Right renal pelvis (tissue), 4 donors: Measurements from ENCODE around the gene SV2B. TPM values are rescaled to one million over a fixed set of nuclear protein-coding genes. Genes with fewer than 3 reads are reported as not detected.

Source experiments
- DNase-seq, 4 donors: peaks; one replicate each; pipeline ENCODE4 v3.0.0-alpha.2; 2013; ENCODE audit warnings: low read depth in 4 of 4, low spot score in 3 of 4, missing footprints in 1 of 4
- polyA plus RNA-seq, 4 donors: library from polyadenylated mRNA; unstranded; fragments of 120-200 nt; gene quantifications; one replicate each; pipeline ENCODE4 v1.2.1, GENCODE V29; 2013; ENCODE audit not compliant: insufficient read length in 4 of 4

Gene SV2B
- polyA plus RNA-seq, 4 donors = 0.75 to 1.1 (median 0.83) TPM

DNA sequence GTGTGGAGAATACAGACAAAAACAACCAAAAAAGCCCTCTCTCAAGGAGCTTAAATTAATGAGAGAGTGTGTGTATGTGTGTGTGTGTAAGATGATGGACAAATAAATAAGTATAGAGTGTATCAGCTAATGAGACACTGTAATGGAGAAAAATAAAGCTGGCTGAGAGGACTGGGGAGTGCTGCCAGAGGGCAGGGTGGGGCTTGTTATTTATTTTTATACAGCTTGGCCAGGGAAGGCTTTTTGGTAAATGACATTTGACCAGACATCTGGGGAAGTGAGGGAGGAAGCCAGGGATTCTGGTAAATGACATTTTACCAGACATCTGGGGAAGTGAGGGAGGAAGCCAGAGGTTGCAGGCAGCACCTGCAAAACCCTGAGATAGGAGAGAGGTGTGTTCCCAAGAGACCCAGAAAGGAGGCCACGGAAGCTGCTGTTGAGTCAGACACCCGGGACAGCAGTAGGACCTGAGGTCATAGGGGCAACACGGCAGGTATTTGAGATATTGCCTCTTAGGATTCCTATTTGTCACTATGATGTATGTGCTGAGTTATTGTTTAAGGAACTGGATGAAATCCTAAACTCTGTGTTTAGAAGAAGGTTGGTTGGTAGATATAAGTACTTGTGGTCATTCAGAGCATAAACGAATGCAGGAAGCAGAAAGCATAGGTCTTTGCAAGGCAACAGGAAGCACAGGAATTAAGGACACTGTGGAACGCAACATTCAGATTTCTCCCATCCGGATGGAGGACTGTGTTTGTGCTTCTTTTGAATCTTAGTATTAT is 2.7 kb downstream of the SV2B start:
- no peak for DNase-seq

DNA sequence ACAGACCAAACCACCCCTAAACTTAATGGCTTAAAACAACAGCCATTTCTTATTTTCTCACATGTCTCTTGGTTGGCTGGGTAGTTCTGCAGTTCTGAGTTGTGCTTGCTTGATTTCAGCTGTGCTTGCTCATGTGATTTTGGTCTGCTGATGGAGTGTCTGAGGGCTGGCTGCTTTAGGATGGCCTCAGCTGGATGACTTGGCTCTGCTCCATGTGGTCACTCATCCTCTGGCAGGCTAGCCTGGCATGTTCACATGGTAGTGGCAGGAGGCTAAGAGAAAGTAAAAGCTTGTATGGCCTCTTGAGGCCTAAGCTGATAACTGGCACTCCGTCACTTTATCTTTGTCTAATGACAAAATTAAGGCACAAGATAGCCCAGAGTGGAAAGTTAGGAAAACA is 4.1 kb downstream of the SV2B start:
- no peak for DNase-seq

DNA sequence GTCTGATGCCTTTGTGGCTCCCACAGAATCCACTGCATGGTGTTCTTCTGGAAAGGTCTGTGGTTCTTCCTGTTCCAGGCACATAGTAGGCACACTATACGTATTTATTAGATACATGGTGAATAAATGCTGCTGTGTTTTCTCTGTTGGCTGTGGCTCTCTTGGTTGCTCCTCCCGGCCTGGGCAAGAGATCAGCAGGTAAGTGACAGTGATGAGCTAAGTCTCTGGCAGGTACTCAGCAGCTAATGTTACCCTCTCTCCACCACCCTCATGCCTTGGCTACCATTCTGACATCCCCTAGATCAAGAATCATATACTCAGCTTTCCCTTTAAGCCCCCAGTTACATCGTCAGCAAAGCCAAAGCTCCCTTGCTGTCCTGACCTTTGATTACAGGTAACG is 8.4 kb downstream of the SV2B start:
- no peak for DNase-seq

DNA sequence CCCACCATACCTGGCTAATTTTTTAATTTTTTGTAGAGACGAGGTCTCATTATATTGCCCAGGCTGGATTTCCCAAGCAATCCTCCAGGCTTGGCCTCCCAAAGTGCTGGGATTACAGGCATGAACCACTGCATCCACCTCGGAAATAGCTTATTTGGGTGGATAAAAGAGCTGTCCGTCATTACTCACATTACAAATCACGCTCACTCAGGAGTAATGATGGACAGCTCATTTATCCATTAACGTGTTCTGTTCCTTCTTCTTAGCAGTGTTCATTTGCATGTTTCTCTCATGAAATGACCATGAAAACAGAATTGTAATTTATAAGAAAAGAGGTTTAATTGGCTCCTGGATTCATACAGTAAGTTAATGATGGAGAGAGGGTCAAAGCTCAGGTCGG is 9.8 kb downstream of the SV2B start:
- no peak for DNase-seq

DNA sequence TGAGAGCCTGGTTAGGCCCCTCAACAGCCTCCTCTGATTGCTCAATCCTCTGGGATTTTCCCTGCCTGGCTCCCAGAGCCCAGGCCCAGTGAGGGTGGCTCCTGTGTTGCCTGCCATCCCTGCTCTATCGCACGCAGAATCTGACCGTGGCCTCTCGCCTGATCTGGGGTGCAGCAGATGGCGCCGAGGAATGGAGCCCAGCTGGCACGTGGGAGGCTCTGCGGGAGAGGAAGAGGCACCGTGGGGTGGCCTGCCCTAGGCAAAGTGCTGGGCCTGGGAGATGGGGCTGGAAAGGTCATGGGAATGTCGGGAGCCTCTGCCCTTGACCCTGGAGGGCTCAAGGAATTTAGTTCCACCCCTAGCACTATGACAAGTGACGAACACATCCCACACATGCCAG is 10.3 kb downstream of the SV2B start:
- DNase-seq = no peak

DNA sequence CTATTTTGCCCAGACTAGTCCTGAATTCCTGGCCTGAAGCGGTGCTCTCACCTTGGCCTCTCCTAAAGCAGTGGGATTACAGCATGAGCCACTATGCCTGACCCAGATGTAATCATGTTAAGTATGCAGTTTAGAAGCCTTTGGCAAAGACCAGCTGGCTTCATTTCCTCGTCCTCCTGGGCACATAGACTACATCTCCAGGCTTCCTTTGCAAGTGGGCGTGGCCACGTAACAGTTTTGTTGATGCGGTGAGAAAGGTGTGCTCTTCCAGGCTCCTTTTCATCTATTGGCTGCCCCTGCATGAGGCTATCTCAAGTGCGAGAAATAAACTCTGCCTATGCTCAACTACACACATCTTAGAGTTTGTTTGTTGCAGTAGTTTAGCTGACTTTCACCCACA is 13.0 kb downstream of the SV2B start:
- DNase-seq = no peak

DNA sequence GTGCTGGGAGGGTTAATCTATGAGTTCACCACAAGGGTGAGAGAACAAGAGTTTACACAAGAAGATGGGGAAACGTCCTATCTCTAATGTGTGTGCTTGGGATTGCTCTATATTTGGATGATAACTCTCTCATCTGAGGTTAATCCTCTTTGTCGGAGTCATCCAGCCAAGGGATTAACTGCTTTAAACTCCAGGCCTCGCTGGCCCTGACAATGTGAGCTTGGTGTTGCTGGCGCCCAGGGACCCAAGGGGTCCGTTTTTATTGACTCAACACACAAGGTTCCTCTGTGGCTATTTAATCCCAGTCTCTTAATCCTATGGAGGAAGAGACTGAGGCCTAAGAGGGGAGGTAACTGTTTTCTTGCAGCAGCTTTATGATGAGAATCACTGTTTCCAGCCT is 14.2 kb downstream of the SV2B start:
- no peak for DNase-seq

DNA sequence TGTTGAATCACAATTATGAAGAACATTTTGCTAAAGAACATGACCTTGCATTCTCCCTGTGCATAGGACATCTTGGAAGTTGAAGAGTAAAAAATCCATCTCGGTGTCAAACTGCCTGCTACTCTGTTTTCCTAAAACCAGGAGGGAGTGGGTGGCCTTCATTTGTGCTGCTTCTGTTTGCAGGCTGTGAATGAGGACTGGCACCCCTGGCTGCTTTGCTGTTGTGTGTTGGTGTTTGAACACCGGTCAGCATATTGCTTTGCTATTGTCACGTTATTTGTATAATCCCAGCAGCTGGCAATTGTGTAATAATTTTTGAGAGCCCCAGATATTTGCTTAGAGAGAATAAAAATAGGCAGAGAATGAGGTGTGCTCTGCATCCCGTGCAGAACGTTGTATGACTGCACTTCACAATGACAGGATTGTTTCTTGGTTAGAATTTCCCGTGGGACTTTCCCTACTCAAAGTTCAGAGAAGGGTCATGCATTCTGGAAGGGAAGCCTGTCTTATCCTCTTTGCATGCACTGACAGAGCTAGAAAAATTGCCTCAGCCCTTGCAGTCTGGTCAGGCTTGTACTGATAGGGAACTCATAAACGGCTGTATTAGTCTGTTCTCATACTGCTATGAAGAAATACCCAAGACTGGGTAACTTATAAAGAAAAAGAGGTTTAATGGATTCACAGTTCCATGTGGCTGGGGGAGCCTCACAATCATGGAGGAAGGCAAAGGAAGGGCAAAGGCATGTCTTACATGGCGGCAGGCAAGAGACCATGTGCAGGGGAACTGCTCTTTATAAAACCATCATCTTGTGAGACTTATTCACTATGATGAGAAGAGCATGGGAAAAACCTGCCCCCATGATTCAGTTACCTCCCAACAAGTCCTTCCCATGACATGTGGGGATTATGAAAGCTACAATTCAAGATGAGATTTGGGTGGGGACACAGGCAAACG is 16.3 kb downstream of the SV2B start:
- DNase-seq = no peak

DNA sequence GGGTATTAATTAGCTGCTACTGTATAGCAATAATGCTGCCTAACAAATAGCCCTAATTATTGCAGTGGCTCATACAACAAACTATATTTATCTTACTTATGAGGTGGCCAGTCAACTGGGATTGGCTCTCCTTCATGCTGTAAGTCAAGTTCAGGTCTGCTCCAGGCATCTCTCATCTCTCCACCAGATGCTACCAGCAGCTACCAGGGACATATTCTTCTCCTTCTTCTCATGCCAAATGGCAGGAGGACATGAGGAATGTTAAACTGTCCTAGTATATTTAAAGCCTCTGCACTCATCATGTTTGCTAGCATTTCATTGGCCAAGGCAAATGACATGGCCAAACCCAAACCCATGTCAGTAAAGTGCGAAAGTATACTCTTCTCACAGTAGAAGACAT is 17.3 kb downstream of the SV2B start:
- no peak for DNase-seq

DNA sequence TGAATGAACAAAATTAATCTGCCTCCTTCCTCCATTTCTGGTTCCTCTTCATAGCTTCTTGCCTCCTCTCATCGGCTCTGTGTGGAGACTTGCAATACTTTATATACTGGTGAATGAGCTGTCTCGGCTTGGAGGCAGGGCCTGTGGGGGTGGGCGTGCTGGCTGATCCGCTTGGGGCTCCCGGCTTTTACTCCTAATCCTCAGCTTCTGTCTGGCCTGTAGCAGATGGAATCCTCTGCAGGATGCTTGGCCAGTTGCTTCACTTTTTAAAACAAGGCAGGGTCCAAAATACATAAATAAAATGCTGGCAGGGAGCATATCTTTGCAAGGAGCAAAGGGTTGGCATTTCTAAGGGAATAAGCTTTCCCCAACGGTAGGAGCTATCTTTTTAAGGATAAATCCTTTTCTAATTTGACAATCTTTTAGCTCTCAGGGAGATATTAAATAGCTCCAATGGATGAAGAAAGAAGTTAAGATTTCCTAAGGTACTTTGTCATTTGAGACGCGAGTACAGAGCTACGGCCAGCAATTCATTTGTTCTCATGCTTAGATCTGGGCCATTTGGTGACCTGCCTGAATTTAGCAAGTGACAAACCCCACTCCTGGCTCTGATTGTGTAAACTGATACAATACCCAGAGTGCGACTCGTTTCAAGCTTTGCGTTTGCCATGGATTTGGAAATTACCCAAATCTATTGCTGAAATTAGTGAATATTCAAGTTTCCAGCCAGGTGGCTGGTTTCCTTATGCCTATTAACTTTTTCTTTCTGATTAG is 18.9 kb downstream of the SV2B start:
- DNase-seq = no peak

DNA sequence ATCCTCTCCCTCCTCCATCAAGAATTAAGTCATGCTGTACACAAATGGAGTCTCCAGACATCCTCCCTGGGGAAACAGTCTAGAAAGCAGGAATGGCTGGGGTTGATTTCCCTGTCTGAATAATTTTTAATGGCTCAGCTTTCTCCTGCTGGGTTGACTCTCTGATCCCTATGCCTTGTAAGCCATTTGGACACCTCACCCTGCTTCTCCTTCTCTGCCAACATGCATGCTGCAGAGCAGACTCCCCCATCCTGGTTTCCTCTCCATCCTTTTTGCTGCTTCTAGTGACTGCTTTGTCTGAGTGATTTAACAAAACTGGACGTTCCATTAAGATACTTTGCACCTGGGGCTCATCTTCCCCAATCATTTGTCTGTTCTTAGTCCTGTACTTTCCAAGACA is 22.2 kb downstream of the SV2B start:
- DNase-seq = no peak

DNA sequence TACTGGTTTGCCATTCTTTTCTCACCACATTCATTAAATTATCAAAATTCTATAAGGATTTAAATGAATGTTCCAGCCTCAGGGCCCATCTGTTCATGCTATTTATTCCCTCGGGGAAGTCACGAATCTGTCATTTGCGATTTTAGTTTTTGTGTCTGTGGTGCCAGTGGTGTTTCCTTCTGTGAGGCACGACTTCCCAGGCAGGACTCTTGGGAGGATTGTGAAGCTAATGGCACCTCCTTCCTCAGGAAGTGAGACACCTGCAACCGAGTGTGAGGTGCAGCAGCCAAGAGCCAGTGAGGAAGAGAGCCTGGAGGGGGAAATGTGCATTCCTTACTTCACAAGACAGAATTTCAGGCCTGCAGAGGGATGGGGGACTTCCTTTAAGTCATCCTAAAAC is 24.1 kb downstream of the SV2B start:
- DNase-seq = no peak

DNA sequence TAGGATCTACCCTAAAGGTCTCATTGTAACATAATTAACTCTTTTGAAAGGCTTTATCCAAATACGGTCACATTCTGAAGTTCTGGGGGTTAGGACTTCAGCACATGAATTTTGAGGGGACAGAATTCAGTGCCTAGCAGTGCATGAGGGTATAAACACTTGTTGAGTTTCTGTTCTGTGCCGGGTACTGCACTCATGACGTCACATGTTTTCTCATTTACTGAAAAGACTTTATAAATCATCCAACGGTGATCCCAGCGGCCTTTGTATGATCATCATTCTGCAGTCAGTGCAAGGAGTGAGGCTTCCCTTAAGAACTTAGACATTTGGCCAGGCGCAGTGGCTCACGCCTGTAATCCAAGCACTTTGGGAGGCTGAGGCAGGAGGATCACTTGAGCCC is 25.1 kb downstream of the SV2B start:
- DNase-seq = no peak

DNA sequence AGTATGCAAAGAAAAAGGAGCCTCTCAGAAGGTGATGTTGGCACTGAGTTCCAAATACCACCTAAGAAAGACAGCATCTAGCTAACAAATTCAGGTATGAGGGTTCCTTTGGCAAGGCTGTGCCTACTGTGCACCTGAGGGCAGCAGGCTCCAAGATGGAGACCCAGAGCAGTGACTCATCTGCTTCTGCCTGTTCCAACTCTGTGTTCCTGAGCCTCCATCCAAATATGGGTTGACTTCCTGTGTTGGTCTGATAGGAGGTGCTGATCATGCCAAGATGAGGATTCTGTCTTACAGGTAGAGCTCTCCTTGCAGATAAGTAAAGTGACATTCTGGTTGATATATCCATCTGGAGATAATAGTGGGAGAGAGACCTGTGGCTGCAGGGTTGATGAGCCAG is 26.0 kb downstream of the SV2B start:
- DNase-seq = no peak

DNA sequence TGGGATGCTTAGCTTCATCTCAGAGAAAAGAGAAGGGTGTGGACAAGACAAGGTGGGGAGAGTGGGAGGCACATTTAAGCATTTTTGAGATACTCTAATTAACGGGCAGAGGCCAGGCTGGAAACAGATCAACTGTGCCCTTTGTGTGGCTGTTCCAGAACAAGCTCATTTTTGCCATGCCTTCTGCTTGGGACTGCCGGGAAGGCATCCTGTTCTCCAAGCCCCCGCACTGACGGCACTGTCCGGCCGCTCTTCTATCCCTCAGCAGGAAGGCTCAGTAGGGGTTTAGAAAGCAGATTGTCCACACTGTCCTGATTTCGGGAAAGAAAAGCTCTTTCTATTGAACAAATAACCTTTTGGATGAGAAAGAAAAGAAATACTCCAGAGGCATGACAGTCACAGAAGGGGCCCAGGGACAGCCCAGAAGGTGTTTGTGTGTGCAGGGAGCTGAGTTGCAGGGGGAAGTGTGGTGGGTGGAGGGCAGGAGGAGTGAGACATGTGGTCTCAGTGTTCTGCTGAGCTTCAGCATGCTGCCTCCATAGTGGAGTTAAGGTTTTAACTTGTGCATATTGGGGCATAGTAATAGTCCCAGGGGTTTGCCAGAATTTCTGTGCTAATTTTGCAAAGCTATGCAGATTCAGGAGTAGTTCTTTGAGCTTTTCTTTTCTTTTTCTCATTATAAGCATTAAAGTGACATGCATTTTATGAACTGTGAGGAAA is 27.3 kb downstream of the SV2B start:
- no peak for DNase-seq

DNA sequence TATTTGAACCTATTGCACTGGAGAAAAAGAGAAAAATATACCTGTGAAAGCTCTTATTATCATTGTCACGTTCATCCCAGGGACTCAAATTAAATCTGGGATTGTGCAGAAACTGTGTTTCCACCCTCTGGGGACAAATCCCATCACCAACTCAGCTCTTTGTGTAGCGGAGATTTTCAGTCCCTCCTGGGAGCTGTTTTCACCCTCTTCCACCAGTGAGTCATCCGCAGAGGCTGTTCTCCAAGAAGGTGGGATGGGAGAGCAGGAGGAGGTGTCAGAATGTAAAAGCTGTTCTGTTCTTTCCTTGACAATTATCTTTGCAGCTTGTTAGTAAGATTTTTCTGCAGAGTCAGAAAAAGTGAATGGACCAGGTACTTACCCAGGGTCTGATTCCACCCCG is 28.0 kb downstream of the SV2B start:
- no peak for DNase-seq

DNA sequence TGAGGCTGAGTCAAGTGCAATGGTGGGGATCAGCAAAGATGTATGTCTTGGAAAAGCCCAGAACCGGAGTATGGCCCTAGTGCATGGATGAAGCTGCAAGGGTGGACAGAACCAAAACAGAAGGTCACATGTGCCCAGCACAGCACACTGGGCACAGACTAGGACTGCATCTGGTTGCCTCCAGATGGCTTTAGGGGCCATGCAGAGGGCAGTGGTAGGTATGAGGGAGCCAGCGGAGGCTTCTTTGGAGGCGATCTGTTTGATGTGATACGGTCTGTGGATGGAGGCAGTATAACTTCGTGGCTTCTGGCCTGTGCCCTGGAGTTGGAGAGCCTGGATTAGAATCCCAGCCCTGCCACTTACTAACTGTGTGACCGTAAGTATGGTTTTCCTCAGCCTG is 29.4 kb downstream of the SV2B start:
- no peak for DNase-seq

DNA sequence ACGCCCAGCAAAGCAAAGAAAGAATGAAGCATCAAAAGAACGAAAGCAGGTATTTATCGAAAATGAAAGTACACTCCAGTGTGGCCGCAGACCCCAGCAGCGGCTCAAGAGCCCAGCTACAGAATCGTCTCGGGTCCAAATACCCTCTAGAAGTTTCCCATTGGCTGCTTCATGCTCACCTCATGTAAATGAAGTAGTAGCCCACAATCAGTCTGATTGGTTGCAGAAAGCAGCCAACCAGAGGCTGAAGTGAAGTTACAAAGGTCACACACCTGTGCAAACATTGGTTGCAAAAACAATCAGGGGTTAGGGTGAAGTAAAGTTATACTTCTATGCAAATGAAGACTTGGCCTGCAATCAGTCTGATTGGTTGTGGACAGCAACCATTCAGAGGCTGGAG is 32.0 kb downstream of the SV2B start:
- no peak for DNase-seq

DNA sequence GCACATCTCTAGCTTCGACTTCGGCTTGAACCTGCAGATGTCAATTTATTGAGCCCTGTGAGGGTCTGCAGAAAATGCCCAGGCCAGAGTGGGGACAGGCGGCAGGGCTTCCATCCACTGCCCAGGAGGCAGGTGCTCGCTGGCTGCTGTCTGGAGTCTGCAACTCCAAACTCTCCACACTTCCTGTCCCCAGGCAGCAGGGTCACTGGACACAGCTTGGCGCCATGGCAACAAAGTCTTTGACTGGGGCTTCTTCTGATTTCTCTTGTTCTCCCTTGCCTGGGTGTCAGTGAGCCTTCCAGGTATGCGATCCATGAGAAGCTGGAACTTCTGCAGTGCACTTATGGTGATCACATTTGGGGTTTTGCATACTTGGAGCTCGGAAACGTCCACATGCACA is 33.5 kb downstream of the SV2B start:
- no peak for DNase-seq
